ENCODE measurements around the gene MTCL1.

DNA sequence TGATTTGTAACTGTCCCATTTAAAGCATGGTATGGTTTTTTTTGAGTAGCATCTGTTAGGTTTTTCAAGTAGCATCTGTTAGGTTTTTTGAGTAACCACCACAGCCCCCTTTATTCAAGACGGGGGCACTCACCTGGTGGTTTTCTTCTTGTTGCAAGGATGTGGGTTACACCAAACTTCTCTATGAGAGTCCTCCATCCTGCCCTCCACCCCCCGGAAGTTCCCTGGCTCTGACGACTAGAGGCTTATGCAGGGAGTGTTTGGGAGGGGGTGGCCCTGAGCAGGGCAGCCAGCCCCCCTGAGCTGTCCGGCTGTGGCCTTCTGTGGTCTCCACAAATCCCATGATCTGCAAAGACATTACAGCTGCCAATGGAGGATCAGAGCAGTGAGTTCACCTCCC, 39.3 kb downstream of the MTCL1 start:
- no peak for TF ChIP-seq POLR2A (IDR thresholded peaks at IDR 0.05)
- TF ChIP-seq, protein P1, sequence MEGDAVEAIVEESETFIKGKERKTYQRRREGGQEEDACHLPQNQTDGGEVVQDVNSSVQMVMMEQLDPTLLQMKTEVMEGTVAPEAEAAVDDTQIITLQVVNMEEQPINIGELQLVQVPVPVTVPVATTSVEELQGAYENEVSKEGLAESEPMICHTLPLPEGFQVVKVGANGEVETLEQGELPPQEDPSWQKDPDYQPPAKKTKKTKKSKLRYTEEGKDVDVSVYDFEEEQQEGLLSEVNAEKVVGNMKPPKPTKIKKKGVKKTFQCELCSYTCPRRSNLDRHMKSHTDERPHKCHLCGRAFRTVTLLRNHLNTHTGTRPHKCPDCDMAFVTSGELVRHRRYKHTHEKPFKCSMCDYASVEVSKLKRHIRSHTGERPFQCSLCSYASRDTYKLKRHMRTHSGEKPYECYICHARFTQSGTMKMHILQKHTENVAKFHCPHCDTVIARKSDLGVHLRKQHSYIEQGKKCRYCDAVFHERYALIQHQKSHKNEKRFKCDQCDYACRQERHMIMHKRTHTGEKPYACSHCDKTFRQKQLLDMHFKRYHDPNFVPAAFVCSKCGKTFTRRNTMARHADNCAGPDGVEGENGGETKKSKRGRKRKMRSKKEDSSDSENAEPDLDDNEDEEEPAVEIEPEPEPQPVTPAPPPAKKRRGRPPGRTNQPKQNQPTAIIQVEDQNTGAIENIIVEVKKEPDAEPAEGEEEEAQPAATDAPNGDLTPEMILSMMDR (IDR thresholded peaks at IDR 0.05 in 8 of 11, conservative IDR thresholded peaks at IDR 0.05 in 3 of 11) = no peak
